ENCODE results near the gene FILIP1.

DNA sequence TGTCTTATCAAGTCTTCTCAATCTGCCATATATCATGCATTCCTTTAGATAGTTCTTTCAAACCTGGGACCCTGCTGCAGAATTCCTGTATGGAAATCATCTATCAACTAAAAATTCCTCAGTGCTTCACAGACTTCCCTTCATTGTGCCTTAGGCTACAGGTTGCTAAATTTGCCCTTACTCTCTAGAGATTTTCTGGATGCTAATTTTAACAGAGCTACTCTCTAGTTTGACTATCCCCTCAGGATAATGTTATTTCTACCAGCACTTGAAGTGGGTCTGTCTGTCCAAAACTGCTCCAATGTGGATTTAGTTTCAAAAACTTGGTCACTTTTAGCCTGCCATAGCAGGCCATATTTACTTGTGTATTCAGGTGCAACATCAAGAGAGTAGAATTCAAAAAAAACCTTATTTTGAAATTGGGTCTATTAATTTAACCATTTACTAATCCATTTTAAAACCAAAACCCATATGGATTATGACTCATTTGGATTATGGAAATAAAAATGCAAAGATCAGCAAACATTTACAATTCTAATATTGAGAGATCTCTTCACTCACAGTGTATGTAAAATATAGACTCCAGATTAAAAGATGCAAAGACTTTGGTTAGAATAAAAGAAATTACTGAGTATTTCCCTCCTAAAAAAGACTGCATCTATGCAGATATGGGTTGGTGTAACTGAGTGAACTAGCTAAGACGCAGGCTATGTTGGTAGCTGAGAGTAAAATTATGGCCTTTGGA is 236.1 kb downstream of the FILIP1 start:
- TF ChIP-seq FOSL2 (IDR thresholded peaks at IDR 0.05; ENCODE audit: borderline replicate concordance, low read depth) (no peak), EP300 (IDR thresholded peaks at IDR 0.05; ENCODE audit: borderline replicate concordance in 1 of 2, low read depth in 1 of 2, low read length in 1 of 2) (no peak), RAD21 (IDR thresholded peaks at IDR 0.05; ENCODE audit: low read length) (no peak), NRF1 (IDR thresholded peaks at IDR 0.05; ENCODE audit: low read depth, low read length) (no peak)
- TF ChIP-seq, protein P1, sequence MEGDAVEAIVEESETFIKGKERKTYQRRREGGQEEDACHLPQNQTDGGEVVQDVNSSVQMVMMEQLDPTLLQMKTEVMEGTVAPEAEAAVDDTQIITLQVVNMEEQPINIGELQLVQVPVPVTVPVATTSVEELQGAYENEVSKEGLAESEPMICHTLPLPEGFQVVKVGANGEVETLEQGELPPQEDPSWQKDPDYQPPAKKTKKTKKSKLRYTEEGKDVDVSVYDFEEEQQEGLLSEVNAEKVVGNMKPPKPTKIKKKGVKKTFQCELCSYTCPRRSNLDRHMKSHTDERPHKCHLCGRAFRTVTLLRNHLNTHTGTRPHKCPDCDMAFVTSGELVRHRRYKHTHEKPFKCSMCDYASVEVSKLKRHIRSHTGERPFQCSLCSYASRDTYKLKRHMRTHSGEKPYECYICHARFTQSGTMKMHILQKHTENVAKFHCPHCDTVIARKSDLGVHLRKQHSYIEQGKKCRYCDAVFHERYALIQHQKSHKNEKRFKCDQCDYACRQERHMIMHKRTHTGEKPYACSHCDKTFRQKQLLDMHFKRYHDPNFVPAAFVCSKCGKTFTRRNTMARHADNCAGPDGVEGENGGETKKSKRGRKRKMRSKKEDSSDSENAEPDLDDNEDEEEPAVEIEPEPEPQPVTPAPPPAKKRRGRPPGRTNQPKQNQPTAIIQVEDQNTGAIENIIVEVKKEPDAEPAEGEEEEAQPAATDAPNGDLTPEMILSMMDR (IDR thresholded peaks at IDR 0.05): no peak
- TF ChIP-seq, protein P2, sequence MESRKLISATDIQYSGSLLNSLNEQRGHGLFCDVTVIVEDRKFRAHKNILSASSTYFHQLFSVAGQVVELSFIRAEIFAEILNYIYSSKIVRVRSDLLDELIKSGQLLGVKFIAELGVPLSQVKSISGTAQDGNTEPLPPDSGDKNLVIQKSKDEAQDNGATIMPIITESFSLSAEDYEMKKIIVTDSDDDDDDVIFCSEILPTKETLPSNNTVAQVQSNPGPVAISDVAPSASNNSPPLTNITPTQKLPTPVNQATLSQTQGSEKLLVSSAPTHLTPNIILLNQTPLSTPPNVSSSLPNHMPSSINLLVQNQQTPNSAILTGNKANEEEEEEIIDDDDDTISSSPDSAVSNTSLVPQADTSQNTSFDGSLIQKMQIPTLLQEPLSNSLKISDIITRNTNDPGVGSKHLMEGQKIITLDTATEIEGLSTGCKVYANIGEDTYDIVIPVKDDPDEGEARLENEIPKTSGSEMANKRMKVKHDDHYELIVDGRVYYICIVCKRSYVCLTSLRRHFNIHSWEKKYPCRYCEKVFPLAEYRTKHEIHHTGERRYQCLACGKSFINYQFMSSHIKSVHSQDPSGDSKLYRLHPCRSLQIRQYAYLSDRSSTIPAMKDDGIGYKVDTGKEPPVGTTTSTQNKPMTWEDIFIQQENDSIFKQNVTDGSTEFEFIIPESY (IDR thresholded peaks at IDR 0.05; ENCODE audit: borderline replicate concordance, low read depth): no peak
